ENCODE data around the gene PDGFD. TPM values are rescaled to one million over a fixed set of nuclear protein-coding genes. Genes with fewer than 3 reads are reported as not detected.

The PDGFD gene
- polyA plus RNA-seq, 1 donor from 2014 or later, result 1.0 TPM

GRCh38 chr11:104046331-104046730 is 117.6 kb downstream of the PDGFD start:
- Histone ChIP-seq H3K79me2 (replicated peaks; ENCODE audit: insufficient read depth, low read length) (no peaks in the 10 kb centered on the region), H2AFZ (ENCODE audit: low read depth, low read length) (no peak overlapping the region), H3K9ac (ENCODE audit: low read length) (no peak overlapping the region), H3K27ac (ENCODE audit: low read length) (no peak overlapping the region), H3K27me3 (ENCODE audit: insufficient read depth, low read depth, low read length) (no peaks in the 10 kb centered on the region), H3K9me2 (ENCODE audit: insufficient read depth, low read length) (no peaks in the 10 kb centered on the region), H3K4me3 (ENCODE audit: low read length) (no peak overlapping the region), H4K20me1 (ENCODE audit: insufficient read depth) (no peaks in the 10 kb centered on the region), H3F3A (ENCODE audit: insufficient read depth, low read length, poor library complexity, severe bottlenecking) (no peaks in the 10 kb centered on the region), H3K4me2 (ENCODE audit: low read length) (no peak overlapping the region), H3K36me3 (ENCODE audit: insufficient read depth, low read length) (no peaks in the 10 kb centered on the region), H3K9me3 (ENCODE audit: low read length) (no peaks in the 10 kb centered on the region)
- no peak for TF ChIP-seq MXI1 (conservative IDR thresholded peaks at IDR 0.05; ENCODE audit: poor library complexity, severe bottlenecking)
- TF ChIP-seq EZH2 (IDR thresholded peaks at IDR 0.05; ENCODE audit: borderline replicate concordance, insufficient read depth, low read length, poor library complexity, severe bottlenecking), result no peak
- TF ChIP-seq EP300 (conservative IDR thresholded peaks at IDR 0.05; ENCODE audit: poor library complexity, severe bottlenecking), result no peak

- no peak overlapping the region for H3K4me2 ChIP-seq (ENCODE audit: low read length)
- H3K9me2 ChIP-seq (ENCODE audit: insufficient read depth, low read length), result no peaks in the 10 kb centered on the region
- no peaks in the 10 kb centered on the region for H3K27me3 ChIP-seq (ENCODE audit: insufficient read depth, low read depth, low read length)
- no peaks in the 10 kb centered on the region for H3F3A ChIP-seq (ENCODE audit: insufficient read depth, low read length, poor library complexity, severe bottlenecking)
- H3K27ac ChIP-seq (ENCODE audit: low read length), result no peak overlapping the region
- TF ChIP-seq CTCF (IDR thresholded peaks at IDR 0.05; ENCODE audit: poor library complexity, severe bottlenecking) (no peak), TAF1 (IDR thresholded peaks at IDR 0.05; ENCODE audit: low read depth) (no peak), POLR2AphosphoS5 (IDR thresholded peaks at IDR 0.05) (no peak), EZH2 (IDR thresholded peaks at IDR 0.05; ENCODE audit: borderline replicate concordance, insufficient read depth, low read length, poor library complexity, severe bottlenecking) (no peak), RAD21 (conservative IDR thresholded peaks at IDR 0.05) (no peak), MXI1 (conservative IDR thresholded peaks at IDR 0.05; ENCODE audit: poor library complexity, severe bottlenecking) (no peak), EP300 (conservative IDR thresholded peaks at IDR 0.05; ENCODE audit: poor library complexity, severe bottlenecking) (no peak), REST (IDR thresholded peaks at IDR 0.05; ENCODE audit: borderline replicate concordance) (no peak), SMC3 (conservative IDR thresholded peaks at IDR 0.05; ENCODE audit: poor library complexity) (no peak)
- H2AFZ ChIP-seq (ENCODE audit: low read depth, low read length), result no peak overlapping the region
- no peaks in the 10 kb centered on the region for H3K79me2 ChIP-seq (replicated peaks; ENCODE audit: insufficient read depth, low read length)
- H3K9ac ChIP-seq (ENCODE audit: low read length), result no peak overlapping the region
- no peaks in the 10 kb centered on the region for H3K36me3 ChIP-seq (ENCODE audit: insufficient read depth, low read length)
- H3K4me3 ChIP-seq (ENCODE audit: low read length), result no peak overlapping the region
- no peaks in the 10 kb centered on the region for H3K9me3 ChIP-seq (ENCODE audit: low read length)
- H4K20me1 ChIP-seq (ENCODE audit: insufficient read depth), result no peaks in the 10 kb centered on the region
These were observed 120.2 kb downstream of the PDGFD start for GRCh38 chr11:104043678-104044239.

All from neural cell (in vitro differentiated cells).